Keratinocyte (primary cell): ENCODE measurements around the gene DEFB108B.
"Not testable (repeated sequence)": the region's sequence is repeated elsewhere in the genome, so short reads cannot be mapped to it uniquely, and the experiment has no call there.

Source experiments
- EZH2 ChIP-seq: IDR thresholded peaks from one replicate; pipeline ENCODE4 v1.6.1; 2012; ENCODE audit warnings: inconsistent platforms, mild to moderate bottlenecking, low read length, moderate library complexity
- TF ChIP-seq, protein P1 (sequence below), 3 experiments: IDR thresholded peaks in 1 of 3; conservative IDR thresholded peaks in 1 of 3; optimal IDR thresholded peaks in 1 of 3; 2 replicates in 2 of 3; 3 replicates in 1 of 3; pipeline versions ENCODE3 to v1.5.1; 2011; ENCODE audit warnings: low read length in 3 of 3, mild to moderate bottlenecking in 3 of 3, moderate library complexity in 2 of 3, control low read depth in 1 of 3, inconsistent platforms in 1 of 3; ENCODE audit not compliant: insufficient read depth in 2 of 3; ENCODE audit errors: extremely low read depth in 1 of 3

DNA sequence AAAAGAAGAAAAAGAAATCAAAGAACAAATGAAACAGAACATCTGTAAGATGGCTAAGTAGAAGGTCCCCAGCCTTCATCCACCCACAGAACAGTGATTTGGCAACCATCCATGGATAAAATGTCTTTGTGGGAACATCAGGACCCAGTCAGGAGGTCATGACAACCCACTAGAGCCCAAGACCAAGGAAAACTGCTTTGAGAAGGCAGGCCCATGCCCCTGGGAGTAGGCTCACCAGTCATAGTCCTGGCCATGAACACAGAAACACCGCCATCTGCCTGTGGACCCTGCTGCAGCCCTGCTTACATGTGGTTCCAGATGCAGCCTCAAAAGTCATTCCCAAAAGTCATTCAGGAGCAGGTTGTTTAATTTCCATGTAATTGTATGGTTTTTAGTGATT lies 34.2 kb downstream of the DEFB108B start:
- TF ChIP-seq, protein P1, sequence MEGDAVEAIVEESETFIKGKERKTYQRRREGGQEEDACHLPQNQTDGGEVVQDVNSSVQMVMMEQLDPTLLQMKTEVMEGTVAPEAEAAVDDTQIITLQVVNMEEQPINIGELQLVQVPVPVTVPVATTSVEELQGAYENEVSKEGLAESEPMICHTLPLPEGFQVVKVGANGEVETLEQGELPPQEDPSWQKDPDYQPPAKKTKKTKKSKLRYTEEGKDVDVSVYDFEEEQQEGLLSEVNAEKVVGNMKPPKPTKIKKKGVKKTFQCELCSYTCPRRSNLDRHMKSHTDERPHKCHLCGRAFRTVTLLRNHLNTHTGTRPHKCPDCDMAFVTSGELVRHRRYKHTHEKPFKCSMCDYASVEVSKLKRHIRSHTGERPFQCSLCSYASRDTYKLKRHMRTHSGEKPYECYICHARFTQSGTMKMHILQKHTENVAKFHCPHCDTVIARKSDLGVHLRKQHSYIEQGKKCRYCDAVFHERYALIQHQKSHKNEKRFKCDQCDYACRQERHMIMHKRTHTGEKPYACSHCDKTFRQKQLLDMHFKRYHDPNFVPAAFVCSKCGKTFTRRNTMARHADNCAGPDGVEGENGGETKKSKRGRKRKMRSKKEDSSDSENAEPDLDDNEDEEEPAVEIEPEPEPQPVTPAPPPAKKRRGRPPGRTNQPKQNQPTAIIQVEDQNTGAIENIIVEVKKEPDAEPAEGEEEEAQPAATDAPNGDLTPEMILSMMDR (optimal IDR thresholded peaks at IDR 0.05 in 1 of 3, IDR thresholded peaks at IDR 0.05 in 1 of 3, conservative IDR thresholded peaks at IDR 0.05 in 1 of 3; ENCODE audit: extremely low read depth in 1 of 3, insufficient read depth in 2 of 3, low read length in 3 of 3) = not testable (repeated sequence)
- not testable (repeated sequence) for TF ChIP-seq EZH2
